Measurements from ENCODE around the gene AKIP1.
"Not testable (repeated sequence)": the region's sequence is repeated elsewhere in the genome, so short reads cannot be mapped to it uniquely, and the experiment has no call there.

DNA sequence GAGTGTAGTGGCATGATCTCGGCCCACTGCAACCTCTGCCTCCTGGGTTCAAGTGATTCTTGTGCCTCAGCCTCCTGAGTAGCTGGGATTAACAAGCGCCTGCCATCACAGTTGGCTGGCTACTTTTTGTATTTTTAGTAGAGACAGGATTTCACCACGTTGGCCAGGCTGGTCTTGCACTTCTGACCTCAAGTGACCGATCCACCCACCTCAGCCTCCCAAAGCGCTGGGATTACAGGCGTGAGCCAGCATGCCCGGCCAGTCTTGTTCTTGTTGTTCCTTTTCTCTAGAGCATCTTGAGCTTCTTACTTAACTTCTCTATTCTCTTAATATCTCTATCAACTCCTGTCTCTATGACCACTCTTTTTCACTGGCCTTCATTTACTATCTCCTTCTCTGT lies 29.4 kb upstream of the AKIP1 start:
- not testable (repeated sequence) for TF ChIP-seq EZH2phosphoT487 (IDR thresholded peaks at IDR 0.05; ENCODE audit: insufficient read depth, low read depth); EZH2 (IDR thresholded peaks at IDR 0.05; ENCODE audit: insufficient read depth, poor library complexity, severe bottlenecking)
